AG09309 (cell line): ENCODE results near the gene DXO.

Source experiments
- DNase-seq: peaks from one replicate; pipeline ENCODE4 v3.0.0-alpha.2; 2010; ENCODE audit warnings: low read depth
- H3K4me3 ChIP-seq: 2 replicates; pipeline ENCODE4 v1.5.1; 2011; ENCODE audit warnings: mild to moderate bottlenecking, low read depth, low read length, moderate library complexity; ENCODE audit not compliant: control insufficient read depth
- CTCF ChIP-seq: IDR thresholded peaks from 2 replicates; pipeline ENCODE4 v1.5.1; 2011; ENCODE audit warnings: mild to moderate bottlenecking, low read depth, low read length, inconsistent platforms; ENCODE audit not compliant: insufficient read depth, control insufficient read depth; ENCODE audit errors: missing control alignments

DXO gene

GRCh38 chr6:31958741-31959739 is 12.9 kb downstream of the DXO start, which contains the start of the genes NELFE and SKIC2:
Gene NELFE, minus strand, starts transcription at chr6:31958971. Its CDS starts 525 bp downstream, at chr6:31958446.
Gene SKIC2, plus strand, starts transcription at chr6:31959175. Its CDS starts 18 bp downstream, at chr6:31959193.
- DNase-seq, result peak; percentile 91
- TF ChIP-seq CTCF, result no peak

GRCh38 chr6:31958412-31958740 is 13.6 kb downstream of the DXO start:
- peak overlapping the region; percentile 95 for H3K4me3 ChIP-seq
- TF ChIP-seq CTCF, result no peak
- no peak for DNase-seq

More at GRCh38 chr6:31958741-31959739, 12.9 kb downstream of the DXO start, which contains the start of the genes NELFE and SKIC2:
- peak within 1 kb of the TSS; percentile 95 for H3K4me3 ChIP-seq

GRCh38 chr6:31956796-31957195 is 15.1 kb downstream of the DXO start:
- no peak overlapping the region for H3K4me3 ChIP-seq
- DNase-seq, result no peak
- TF ChIP-seq CTCF, result no peak

- DNase-seq, result no peak
- TF ChIP-seq CTCF, result no peak
- H3K4me3 ChIP-seq, result no peak overlapping the region
These were observed 17.4 kb downstream of the DXO start for GRCh38 chr6:31954511-31954910.

GRCh38 chr6:31952890-31953289 is 19.0 kb downstream of the DXO start:
- no peak for DNase-seq
- no peak for TF ChIP-seq CTCF
- H3K4me3 ChIP-seq, result no peak overlapping the region

GRCh38 chr6:31952140-31952805 is 19.7 kb downstream of the DXO start:
- no peak overlapping the region for H3K4me3 ChIP-seq
- no peak for DNase-seq
- peak; percentile 89 for TF ChIP-seq CTCF
